H9 (cell line): ENCODE measurements around the gene PRR5L. TPM values are rescaled to one million over a fixed set of nuclear protein-coding genes. Genes with fewer than 3 reads are reported as not detected.

Experiments used
- DNase-seq: peaks from one replicate; pipeline ENCODE4 v3.0.0-alpha.2; 2017
- H2AFZ ChIP-seq: one replicate; pipeline ENCODE4 v1.6.1; 2013; ENCODE audit warnings: mild to moderate bottlenecking, low read length, control low read depth, moderate library complexity
- H2AK5ac ChIP-seq: 2 replicates; pipeline ENCODE4 v1.6.1; 2013; ENCODE audit warnings: low read length, control low read depth, mixed read lengths; ENCODE audit not compliant: insufficient read length
- H2BK120ac ChIP-seq: one replicate; pipeline ENCODE4 v1.6.1; 2013; ENCODE audit warnings: low read depth, mild to moderate bottlenecking, low read length, control low read depth, inconsistent platforms; ENCODE audit not compliant: poor library complexity, severe bottlenecking
- H2BK12ac ChIP-seq: 2 replicates; pipeline ENCODE4 v1.6.1; 2013; ENCODE audit warnings: low read length, control low read depth, mixed read lengths, low read depth; ENCODE audit not compliant: insufficient read length
- H2BK15ac ChIP-seq: 2 replicates; pipeline ENCODE4 v1.6.1; 2013; ENCODE audit warnings: low read depth, low read length, control low read depth
- H2BK20ac ChIP-seq: one replicate; pipeline ENCODE4 v1.6.1; 2013; ENCODE audit warnings: low read depth, mild to moderate bottlenecking, low read length, control low read depth, inconsistent platforms; ENCODE audit not compliant: poor library complexity, severe bottlenecking
- H2BK5ac ChIP-seq: 2 replicates; pipeline ENCODE4 v1.6.1; 2013; ENCODE audit warnings: low read length, control low read depth, mixed read lengths; ENCODE audit not compliant: insufficient read length
- H3K14ac ChIP-seq: 2 replicates; pipeline ENCODE4 v1.6.1; 2013; ENCODE audit warnings: low read length, control low read depth; ENCODE audit not compliant: insufficient read depth
- H3K18ac ChIP-seq: 2 replicates; pipeline ENCODE4 v1.6.1; 2013; ENCODE audit warnings: low read depth, mild to moderate bottlenecking, mixed read lengths, low read length, control low read depth; ENCODE audit not compliant: insufficient read length
- H3K23ac ChIP-seq: 2 replicates; pipeline ENCODE4 v1.6.1; 2013; ENCODE audit warnings: low read length, control low read depth, mixed read lengths, low read depth; ENCODE audit not compliant: insufficient read length
- H3K23me2 ChIP-seq: 2 replicates; pipeline ENCODE4 v1.6.1; 2013; ENCODE audit warnings: low read depth, mild to moderate bottlenecking, mixed read lengths, low read length, control low read depth; ENCODE audit not compliant: insufficient read length, poor library complexity, severe bottlenecking
- H3K27ac ChIP-seq: 2 replicates; pipeline ENCODE4 v1.5.1; 2013; ENCODE audit warnings: low read length, control low read depth, mixed read lengths, low read depth; ENCODE audit not compliant: insufficient read length
- H3K27me3 ChIP-seq: 2 replicates; pipeline ENCODE4 v1.6.1; 2013; ENCODE audit warnings: low read length, control low read depth, inconsistent platforms; ENCODE audit not compliant: insufficient read depth
- H3K4ac ChIP-seq: 2 replicates; pipeline ENCODE4 v1.6.1; 2013; ENCODE audit warnings: low read depth, mild to moderate bottlenecking, control low read depth, inconsistent platforms, low read length, moderate library complexity
- H3K4me1 ChIP-seq: 2 replicates; pipeline ENCODE4 v1.6.1; 2013; ENCODE audit warnings: low read length, control low read depth, inconsistent platforms; ENCODE audit not compliant: insufficient read depth
- H3K4me2 ChIP-seq: 2 replicates; pipeline ENCODE4 v1.6.1; 2013; ENCODE audit warnings: low read length, control low read depth, mixed read lengths; ENCODE audit not compliant: insufficient read length, insufficient read depth
- H3K56ac ChIP-seq: 2 replicates; pipeline ENCODE4 v1.6.1; 2013; ENCODE audit warnings: low read depth, mild to moderate bottlenecking, mixed read lengths, low read length, control low read depth; ENCODE audit not compliant: insufficient read length
- H3K79me1 ChIP-seq: 2 replicates; pipeline ENCODE4 v1.6.1; 2013; ENCODE audit warnings: low read depth, mild to moderate bottlenecking, moderate library complexity, low read length, control low read depth, inconsistent platforms; ENCODE audit not compliant: insufficient read depth, poor library complexity, severe bottlenecking
- H3K79me2 ChIP-seq: 2 replicates; pipeline ENCODE4 v1.6.1; 2013; ENCODE audit warnings: low read length, control low read depth, inconsistent platforms; ENCODE audit not compliant: insufficient read depth
- H3K9ac ChIP-seq: 2 replicates; pipeline ENCODE4 v1.6.1; 2013; ENCODE audit warnings: low read length, control low read depth, mixed read lengths; ENCODE audit not compliant: insufficient read length; ENCODE audit errors: extremely low read depth
- H3K9me3 ChIP-seq: one replicate; pipeline ENCODE4 v1.6.1; 2013; ENCODE audit warnings: low read depth, low read length, inconsistent platforms; ENCODE audit not compliant: control insufficient read depth
- H3T11ph ChIP-seq: one replicate; pipeline ENCODE4 v1.6.1; 2013; ENCODE audit warnings: mild to moderate bottlenecking, low read length, control low read depth, inconsistent platforms
- H4K20me1 ChIP-seq: one replicate; pipeline ENCODE4 v1.6.1; 2013; ENCODE audit not compliant: control insufficient read depth, insufficient read length, insufficient read depth
- H4K5ac ChIP-seq: 2 replicates; pipeline ENCODE4 v1.6.1; 2013; ENCODE audit warnings: low read depth, mild to moderate bottlenecking, mixed read lengths, low read length, control low read depth; ENCODE audit not compliant: insufficient read length
- H4K8ac ChIP-seq: replicated peaks from 2 replicates; pipeline ENCODE4 v1.6.1; 2013; ENCODE audit warnings: low read length, control low read depth, mixed read lengths, low read depth; ENCODE audit not compliant: insufficient read length
- H4K91ac ChIP-seq: 2 replicates; pipeline ENCODE4 v1.6.1; 2013; ENCODE audit warnings: low read depth, mild to moderate bottlenecking, moderate library complexity, mixed read lengths, low read length, control low read depth; ENCODE audit not compliant: insufficient read length
- H3K27ac Mint-ChIP-seq, 3 experiments: 2 replicates in 2 of 3; 3 replicates in 1 of 3; pipeline ENCODE4 v1.8.0; 2020 to 2021; ENCODE audit warnings: mixed read lengths in 3 of 3, mild to moderate bottlenecking in 1 of 3, moderate library complexity in 1 of 3
- H3K27me3 Mint-ChIP-seq: 2 replicates; pipeline ENCODE4 v1.8.0; 2021; ENCODE audit warnings: low read depth, mild to moderate bottlenecking, moderate library complexity, mixed read lengths
- H3K36me3 Mint-ChIP-seq, 3 experiments: 2 replicates in 2 of 3; 3 replicates in 1 of 3; pipeline ENCODE4 v1.8.0; 2020 to 2021; ENCODE audit warnings: low read depth in 3 of 3, mixed read lengths in 3 of 3; ENCODE audit not compliant: insufficient read depth in 1 of 3
- H3K4me1 Mint-ChIP-seq, 2 experiments: 2 replicates each; pipeline ENCODE4 v1.8.0; 2020; ENCODE audit warnings: mixed read lengths in 2 of 2
- H3K4me3 Mint-ChIP-seq, 2 experiments: 2 replicates in 1 of 2; 3 replicates in 1 of 2; pipeline ENCODE4 v1.8.0; 2020 to 2021; ENCODE audit warnings: mild to moderate bottlenecking in 2 of 2, mixed read lengths in 2 of 2, moderate library complexity in 1 of 2
- H3K9me3 Mint-ChIP-seq, 2 experiments: 2 replicates in 1 of 2; 3 replicates in 1 of 2; pipeline ENCODE4 v1.8.0; 2020; ENCODE audit warnings: mild to moderate bottlenecking in 2 of 2, mixed read lengths in 2 of 2, moderate library complexity in 1 of 2
- WGBS: extraction: QIAGEN DNeasy Blood & Tissue Kit; methylation state at CpG from one replicate; pipeline ENCODE4 v1.1.7; 2013; ENCODE audit warnings: missing lambda C conversion rate, low lambda C conversion rate, mixed read lengths; ENCODE audit not compliant: insufficient read length; ENCODE audit errors: extremely low coverage; 5-methylcytosine and 5-hydroxymethylcytosine counted together
- total RNA-seq: library from RNA; stranded (reverse); gene quantifications from 2 replicates; pipeline ENCODE4 v1.2.1, GENCODE V29; 2021
- TF ChIP-seq, protein P1 (sequence below): fragments of 200-600 bp; sonication (generic); conservative IDR thresholded peaks from 3 replicates; pipeline ENCODE4 v1.8.0; 2021; ENCODE audit warnings: antibody characterized with exemption, mild to moderate bottlenecking

Gene PRR5L
- total RNA-seq, 1 experiment from 2014 or later = 5.6 TPM

DNA sequence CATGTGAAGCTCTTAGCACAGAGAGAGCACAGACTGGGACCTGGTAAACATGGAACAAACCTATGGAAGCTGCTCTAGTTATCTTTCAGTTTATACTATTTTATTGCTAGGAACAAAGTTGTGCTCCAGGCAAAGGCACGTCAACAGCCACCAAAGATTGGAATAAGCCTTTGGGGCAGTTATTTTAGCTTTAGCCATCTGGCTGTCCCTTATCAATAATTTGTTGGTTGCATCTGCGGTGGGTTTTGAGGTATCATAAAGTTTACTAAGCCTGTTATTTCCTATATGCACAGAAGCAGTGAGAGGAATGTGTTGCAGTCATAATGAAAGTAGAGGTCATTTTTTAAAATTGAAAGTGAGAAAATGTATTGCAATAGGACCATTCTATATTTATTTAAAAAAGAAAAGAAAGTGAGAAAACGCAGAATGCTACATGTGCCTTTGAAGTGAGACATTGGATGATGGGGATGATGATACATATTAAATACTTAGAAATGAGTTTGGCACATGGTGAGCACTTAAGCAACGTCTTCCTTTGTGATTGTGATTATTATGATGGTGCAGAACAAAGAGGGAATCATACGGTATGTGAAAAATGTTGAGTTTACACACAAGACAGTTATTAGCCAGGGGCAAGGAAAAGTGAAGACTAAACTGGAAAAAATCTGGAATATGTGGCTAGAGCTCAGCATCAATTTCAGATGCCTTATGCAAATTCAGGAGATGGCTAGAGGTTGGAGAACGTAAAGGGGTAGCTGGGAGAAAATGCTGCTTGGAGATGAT is 58.3 kb downstream of the PRR5L start:
- Histone ChIP-seq H3K4me1 (no peaks in the 10 kb centered on the region), H3K27ac (no peak overlapping the region), H3K56ac (no peak overlapping the region), H3K9me3 (no peaks in the 10 kb centered on the region), H3K79me1 (no peaks in the 10 kb centered on the region), H2BK120ac (no peak overlapping the region), H3T11ph (no peak overlapping the region), H3K23me2 (no peaks in the 10 kb centered on the region), H3K4ac (no peak overlapping the region), H2AFZ (no peak overlapping the region), H3K27me3 (no peaks in the 10 kb centered on the region), H2AK5ac (no peak overlapping the region), H3K9ac (no peak overlapping the region), H2BK20ac (no peak overlapping the region), H3K23ac (no peak overlapping the region), H3K18ac (no peak overlapping the region), H4K8ac (no peak overlapping the region), H4K20me1 (no peaks in the 10 kb centered on the region), H3K79me2 (no peaks in the 10 kb centered on the region), H4K5ac (no peak overlapping the region), H2BK12ac (no peak overlapping the region), H3K4me2 (no peak overlapping the region), H3K14ac (no peak overlapping the region), H2BK5ac (no peak overlapping the region), H4K91ac (no peak overlapping the region), H2BK15ac (no peak overlapping the region)
- no peaks in the 10 kb centered on the region for H3K9me3 Mint-ChIP-seq
- H3K4me3 Mint-ChIP-seq = no peak overlapping the region
- peaks cover 11 to 16% of the 10 kb centered on the region in 2 experiments for H3K4me1 Mint-ChIP-seq
- H3K27ac Mint-ChIP-seq = no peak overlapping the region
- H3K36me3 Mint-ChIP-seq = no peaks in the 10 kb centered on the region
- WGBS = no CpG with 5 or more reads among the region's 6 CpGs
- TF ChIP-seq, protein P1, sequence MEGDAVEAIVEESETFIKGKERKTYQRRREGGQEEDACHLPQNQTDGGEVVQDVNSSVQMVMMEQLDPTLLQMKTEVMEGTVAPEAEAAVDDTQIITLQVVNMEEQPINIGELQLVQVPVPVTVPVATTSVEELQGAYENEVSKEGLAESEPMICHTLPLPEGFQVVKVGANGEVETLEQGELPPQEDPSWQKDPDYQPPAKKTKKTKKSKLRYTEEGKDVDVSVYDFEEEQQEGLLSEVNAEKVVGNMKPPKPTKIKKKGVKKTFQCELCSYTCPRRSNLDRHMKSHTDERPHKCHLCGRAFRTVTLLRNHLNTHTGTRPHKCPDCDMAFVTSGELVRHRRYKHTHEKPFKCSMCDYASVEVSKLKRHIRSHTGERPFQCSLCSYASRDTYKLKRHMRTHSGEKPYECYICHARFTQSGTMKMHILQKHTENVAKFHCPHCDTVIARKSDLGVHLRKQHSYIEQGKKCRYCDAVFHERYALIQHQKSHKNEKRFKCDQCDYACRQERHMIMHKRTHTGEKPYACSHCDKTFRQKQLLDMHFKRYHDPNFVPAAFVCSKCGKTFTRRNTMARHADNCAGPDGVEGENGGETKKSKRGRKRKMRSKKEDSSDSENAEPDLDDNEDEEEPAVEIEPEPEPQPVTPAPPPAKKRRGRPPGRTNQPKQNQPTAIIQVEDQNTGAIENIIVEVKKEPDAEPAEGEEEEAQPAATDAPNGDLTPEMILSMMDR = no peak
- no peak for DNase-seq
- peaks cover 5% of the 10 kb centered on the region for H3K27me3 Mint-ChIP-seq
